NK-92 treated with Interleukin-12 subunit alpha and Interleukin-12 subunit beta, amount 100 ng/mL, for 24 hours (cell line): Measurements from ENCODE around the gene SRP72.

Source experiments
- DNase-seq: peaks from one replicate; lab custom pipeline; 2025; lab: John Stamatoyannopoulos, UW

Gene SRP72

DNA sequence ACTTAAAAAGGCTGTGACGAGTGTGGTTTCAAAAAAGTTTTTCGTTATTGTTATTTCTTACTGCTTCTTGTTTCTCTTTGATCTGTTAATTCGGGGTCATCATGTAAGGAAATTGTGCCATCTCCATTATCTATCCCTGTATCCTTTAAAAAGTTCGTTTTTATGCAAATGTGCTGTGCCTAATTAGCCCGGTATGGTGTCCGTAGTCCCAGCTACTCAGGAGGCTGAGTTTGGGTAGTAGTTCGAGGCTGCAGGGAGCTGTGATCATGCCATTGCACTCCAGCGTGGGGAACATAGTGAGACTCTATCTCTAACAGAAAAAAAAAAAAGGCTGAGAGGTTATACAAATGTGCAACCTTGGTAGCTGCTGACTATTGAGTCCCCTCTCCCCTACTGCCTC lies 83.2 kb downstream of the SRP72 start:
- no peak for DNase-seq

DNA sequence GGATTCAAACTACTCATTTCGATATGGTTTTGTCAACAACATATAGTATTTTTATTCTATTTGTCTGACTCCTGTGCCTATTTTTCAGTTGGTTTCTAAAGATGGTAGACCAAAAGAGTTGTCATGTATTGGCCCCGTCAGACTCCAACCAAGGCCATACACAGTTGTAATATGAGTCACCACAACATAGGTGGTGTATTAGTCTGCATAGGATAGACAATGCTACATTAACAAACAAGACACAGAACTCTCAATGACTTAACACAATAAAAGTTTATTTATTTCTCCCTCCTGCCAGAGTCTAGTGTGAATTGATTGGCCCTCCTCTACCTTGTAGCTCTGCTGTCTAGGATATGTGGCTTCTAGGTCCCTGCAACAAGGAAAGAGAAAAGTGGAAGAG lies 84.1 kb downstream of the SRP72 start:
- DNase-seq, result no peak

DNA sequence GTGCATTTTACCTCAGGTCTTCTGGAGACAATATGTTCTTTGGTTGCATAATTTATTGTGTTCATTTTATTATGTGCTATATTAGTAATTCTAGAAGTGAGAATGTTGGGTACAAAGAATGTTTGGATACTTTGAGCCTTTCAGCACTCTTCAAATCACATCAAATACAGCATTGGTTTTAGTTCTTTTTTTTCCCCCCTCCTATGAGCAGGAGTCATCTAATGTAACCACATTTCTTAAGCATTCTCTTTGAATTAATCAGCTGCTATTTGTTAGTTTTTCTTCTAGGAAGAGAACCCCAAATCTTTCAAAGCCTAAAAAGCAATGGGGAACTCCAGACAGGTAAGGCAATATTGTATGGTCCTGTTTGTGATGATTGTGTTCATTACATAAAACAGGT lies 84.9 kb downstream of the SRP72 start:
- no peak for DNase-seq
